ENCODE results near the gene CLIP2.

The CLIP2 gene

DNA sequence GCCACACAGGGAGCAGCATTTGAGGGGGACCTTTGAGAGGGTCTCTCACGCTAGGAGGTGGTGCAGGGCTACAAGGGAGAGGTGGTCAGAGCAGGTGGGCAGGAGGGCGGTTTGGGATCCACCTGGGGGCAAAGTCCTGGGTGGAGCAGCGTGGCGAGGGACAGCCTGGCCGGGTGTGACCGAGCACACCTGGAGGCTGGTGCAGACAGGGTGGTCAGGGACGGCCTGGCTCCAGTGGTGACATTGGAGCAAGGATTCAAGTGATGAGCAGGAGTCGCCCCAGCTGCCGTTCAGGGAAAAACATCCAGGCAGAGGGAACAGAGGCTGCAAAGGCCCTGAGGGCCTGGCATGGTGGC lies 36.0 kb downstream of the CLIP2 start:
- H3K27ac ChIP-seq (ENCODE audit: poor library complexity, severe bottlenecking) = no peak overlapping the region
- DNase-seq (ENCODE audit: low spot score) = no peak
- TF ChIP-seq, protein P1, sequence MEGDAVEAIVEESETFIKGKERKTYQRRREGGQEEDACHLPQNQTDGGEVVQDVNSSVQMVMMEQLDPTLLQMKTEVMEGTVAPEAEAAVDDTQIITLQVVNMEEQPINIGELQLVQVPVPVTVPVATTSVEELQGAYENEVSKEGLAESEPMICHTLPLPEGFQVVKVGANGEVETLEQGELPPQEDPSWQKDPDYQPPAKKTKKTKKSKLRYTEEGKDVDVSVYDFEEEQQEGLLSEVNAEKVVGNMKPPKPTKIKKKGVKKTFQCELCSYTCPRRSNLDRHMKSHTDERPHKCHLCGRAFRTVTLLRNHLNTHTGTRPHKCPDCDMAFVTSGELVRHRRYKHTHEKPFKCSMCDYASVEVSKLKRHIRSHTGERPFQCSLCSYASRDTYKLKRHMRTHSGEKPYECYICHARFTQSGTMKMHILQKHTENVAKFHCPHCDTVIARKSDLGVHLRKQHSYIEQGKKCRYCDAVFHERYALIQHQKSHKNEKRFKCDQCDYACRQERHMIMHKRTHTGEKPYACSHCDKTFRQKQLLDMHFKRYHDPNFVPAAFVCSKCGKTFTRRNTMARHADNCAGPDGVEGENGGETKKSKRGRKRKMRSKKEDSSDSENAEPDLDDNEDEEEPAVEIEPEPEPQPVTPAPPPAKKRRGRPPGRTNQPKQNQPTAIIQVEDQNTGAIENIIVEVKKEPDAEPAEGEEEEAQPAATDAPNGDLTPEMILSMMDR (IDR thresholded peaks at IDR 0.05; ENCODE audit: poor library complexity, severe bottlenecking) = no peak
- ATAC-seq (ENCODE audit: low read depth) = no peak
- no peak overlapping the region for H3K4me3 ChIP-seq (ENCODE audit: severe bottlenecking)
- no peaks in the 10 kb centered on the region for H3K27me3 ChIP-seq (ENCODE audit: insufficient read depth, poor library complexity, severe bottlenecking)
- H3K4me1 ChIP-seq (ENCODE audit: insufficient read depth, poor library complexity, severe bottlenecking) = no peaks in the 10 kb centered on the region
- no peaks in the 10 kb centered on the region for H3K36me3 ChIP-seq (ENCODE audit: low read depth)
- no peaks in the 10 kb centered on the region for H3K9me3 ChIP-seq (ENCODE audit: severe bottlenecking)

DNA sequence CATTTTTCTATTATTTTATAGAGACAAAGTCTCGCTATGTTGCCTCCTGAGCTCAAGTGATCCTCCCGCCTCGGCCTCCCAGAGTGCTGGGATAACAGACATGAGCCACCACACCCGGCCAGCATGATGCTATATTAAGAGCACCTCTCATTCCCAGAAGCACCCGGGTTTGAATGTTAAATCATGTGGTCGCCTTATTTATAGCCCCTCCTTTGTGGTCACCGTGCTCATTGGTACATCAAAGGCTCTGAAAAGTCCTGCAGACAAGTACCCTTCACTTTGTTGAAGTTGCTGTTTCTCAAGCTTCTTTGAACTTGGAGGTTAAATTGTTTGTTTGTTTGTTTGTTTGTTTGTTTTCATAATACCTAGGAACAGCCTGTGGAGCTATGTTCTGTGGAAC lies 40.0 kb downstream of the CLIP2 start:
- no peaks in the 10 kb centered on the region for H3K27me3 ChIP-seq (ENCODE audit: insufficient read depth, poor library complexity, severe bottlenecking)
- no peak overlapping the region for H3K27ac ChIP-seq (ENCODE audit: poor library complexity, severe bottlenecking)
- H3K36me3 ChIP-seq (ENCODE audit: low read depth) = no peaks in the 10 kb centered on the region
- ATAC-seq (ENCODE audit: low read depth) (no peak), DNase-seq (ENCODE audit: low spot score) (no peak)
- TF ChIP-seq, protein P1 (IDR thresholded peaks at IDR 0.05; ENCODE audit: poor library complexity, severe bottlenecking) = no peak
- H3K9me3 ChIP-seq (ENCODE audit: severe bottlenecking) = no peaks in the 10 kb centered on the region
- no peak overlapping the region for H3K4me3 ChIP-seq (ENCODE audit: severe bottlenecking)
- no peaks in the 10 kb centered on the region for H3K4me1 ChIP-seq (ENCODE audit: insufficient read depth, poor library complexity, severe bottlenecking)

DNA sequence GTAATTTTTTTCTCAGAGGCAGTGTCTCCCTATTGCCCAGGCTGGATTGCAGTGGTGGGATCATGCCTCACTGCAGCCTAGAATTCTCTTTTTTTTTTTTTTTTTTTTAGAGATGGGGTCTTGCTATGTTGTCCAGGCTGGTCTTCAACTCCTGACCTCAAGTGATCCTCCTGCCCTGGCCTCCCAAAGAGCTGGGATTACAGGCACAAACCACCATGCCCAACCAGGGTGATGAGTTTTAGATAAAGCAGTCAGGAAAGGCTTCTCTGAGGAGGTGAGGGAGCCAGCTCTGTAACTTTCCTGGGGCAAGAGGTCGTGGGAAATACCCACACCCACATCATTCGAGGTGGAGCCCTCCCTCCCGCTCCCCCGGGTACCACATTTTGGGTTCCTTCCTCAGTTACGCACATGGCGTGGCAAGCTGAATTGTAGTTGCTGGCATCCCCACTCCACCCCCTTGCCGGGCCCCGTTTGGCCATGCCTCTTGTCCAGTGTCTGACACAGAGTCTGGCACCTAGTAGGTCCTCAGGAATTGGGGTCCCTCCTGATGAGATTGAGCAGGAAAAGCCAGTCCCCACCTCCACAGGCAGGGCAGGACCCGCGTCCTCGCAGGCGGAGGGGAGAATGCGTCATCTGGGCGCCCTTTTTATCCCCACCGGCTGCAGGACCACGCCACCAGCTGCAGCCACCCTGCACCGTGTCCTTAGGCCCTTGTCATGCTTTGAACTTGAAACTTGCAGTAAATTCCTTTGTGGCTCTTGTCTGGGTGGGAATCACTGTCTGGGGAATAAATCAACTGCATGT lies 43.4 kb downstream of the CLIP2 start:
- ATAC-seq (ENCODE audit: low read depth) (no peak), DNase-seq (ENCODE audit: low spot score) (no peak)
- no peaks in the 10 kb centered on the region for H3K4me1 ChIP-seq (ENCODE audit: insufficient read depth, poor library complexity, severe bottlenecking)
- no peaks in the 10 kb centered on the region for H3K36me3 ChIP-seq (ENCODE audit: low read depth)
- TF ChIP-seq, protein P1 (IDR thresholded peaks at IDR 0.05; ENCODE audit: poor library complexity, severe bottlenecking) = no peak
- no peaks in the 10 kb centered on the region for H3K9me3 ChIP-seq (ENCODE audit: severe bottlenecking)
- H3K4me3 ChIP-seq (ENCODE audit: severe bottlenecking) = no peak overlapping the region
- no peaks in the 10 kb centered on the region for H3K27me3 ChIP-seq (ENCODE audit: insufficient read depth, poor library complexity, severe bottlenecking)
- no peak overlapping the region for H3K27ac ChIP-seq (ENCODE audit: poor library complexity, severe bottlenecking)

DNA sequence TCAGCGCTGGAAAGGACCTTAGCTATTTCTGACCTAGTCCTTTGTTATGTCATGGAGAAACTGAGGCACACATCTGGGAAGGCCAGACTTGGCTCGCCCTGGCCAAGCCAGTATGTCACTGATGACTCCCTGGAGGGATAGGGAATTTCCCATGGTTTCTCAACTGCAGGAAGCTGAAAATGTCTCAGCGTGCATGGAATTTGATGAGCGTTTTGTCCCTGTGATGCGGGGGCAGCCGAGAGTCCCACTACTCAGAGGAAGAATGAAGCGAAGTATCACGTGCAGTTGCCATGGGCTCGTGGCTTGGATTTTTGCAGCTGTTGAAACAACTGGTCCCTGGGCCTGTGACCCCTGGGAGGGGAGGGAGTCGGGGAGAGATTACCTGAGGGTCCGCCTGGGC lies 44.8 kb downstream of the CLIP2 start:
- Histone ChIP-seq H3K27me3 (ENCODE audit: insufficient read depth, poor library complexity, severe bottlenecking) (no peaks in the 10 kb centered on the region), H3K4me1 (ENCODE audit: insufficient read depth, poor library complexity, severe bottlenecking) (no peaks in the 10 kb centered on the region), H3K9me3 (ENCODE audit: severe bottlenecking) (no peaks in the 10 kb centered on the region), H3K36me3 (ENCODE audit: low read depth) (no peaks in the 10 kb centered on the region), H3K27ac (ENCODE audit: poor library complexity, severe bottlenecking) (no peak overlapping the region), H3K4me3 (ENCODE audit: severe bottlenecking) (no peak overlapping the region)
- ATAC-seq (ENCODE audit: low read depth) (peak; percentile 51), DNase-seq (ENCODE audit: low spot score) (no peak)
- TF ChIP-seq, protein P1 (IDR thresholded peaks at IDR 0.05; ENCODE audit: poor library complexity, severe bottlenecking) = no peak

DNA sequence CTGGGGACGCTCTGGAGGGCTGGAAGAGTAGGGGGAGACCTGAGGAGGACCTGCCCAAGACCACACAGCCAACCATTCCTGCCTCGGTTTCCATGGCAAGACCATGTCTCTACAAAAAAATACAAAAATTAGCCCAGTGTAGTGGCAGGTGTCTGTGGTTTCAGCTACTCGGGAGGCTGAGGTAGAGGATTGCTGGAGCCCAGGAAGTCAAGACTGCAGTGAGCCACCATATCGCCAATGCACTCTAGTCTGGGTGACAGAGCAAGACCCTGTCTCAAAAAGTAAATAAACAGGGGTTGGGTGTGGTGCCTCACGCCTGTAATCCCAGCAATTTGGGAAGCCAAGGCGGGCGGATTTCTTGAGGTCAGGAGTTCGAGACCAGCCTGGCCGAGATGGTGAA lies 48.7 kb downstream of the CLIP2 start:
- TF ChIP-seq, protein P1 (IDR thresholded peaks at IDR 0.05; ENCODE audit: poor library complexity, severe bottlenecking) = no peak
- H3K36me3 ChIP-seq (ENCODE audit: low read depth) = no peaks in the 10 kb centered on the region
- H3K27me3 ChIP-seq (ENCODE audit: insufficient read depth, poor library complexity, severe bottlenecking) = no peaks in the 10 kb centered on the region
- no peaks in the 10 kb centered on the region for H3K4me1 ChIP-seq (ENCODE audit: insufficient read depth, poor library complexity, severe bottlenecking)
- no peak overlapping the region for H3K4me3 ChIP-seq (ENCODE audit: severe bottlenecking)
- DNase-seq (ENCODE audit: low spot score) (no peak), ATAC-seq (ENCODE audit: low read depth) (no peak)
- H3K27ac ChIP-seq (ENCODE audit: poor library complexity, severe bottlenecking) = no peak overlapping the region
- no peaks in the 10 kb centered on the region for H3K9me3 ChIP-seq (ENCODE audit: severe bottlenecking)

All from RWPE2 (cell line).